GM06990 (cell line): Measurements from ENCODE around the gene B4GALNT4.

ENCODE experiments used
- DNase-seq: peaks from one replicate; pipeline ENCODE4 v3.0.0-alpha.2; 2011; ENCODE audit not compliant: insufficient read length; ENCODE audit errors: extremely low read depth
- H3K27me3 ChIP-seq: replicated peaks from 2 replicates; pipeline ENCODE4 v1.6.0; 2011; ENCODE audit warnings: low read length; ENCODE audit not compliant: control insufficient read depth, insufficient read depth
- H3K36me3 ChIP-seq: 2 replicates; pipeline ENCODE4 v1.5.1; 2011; ENCODE audit warnings: low read length; ENCODE audit not compliant: control insufficient read depth, insufficient read depth
- H3K4me3 ChIP-seq: replicated peaks from 2 replicates; pipeline ENCODE4 v1.5.1; 2011; ENCODE audit warnings: low read depth, mild to moderate bottlenecking, control low read depth, low read length
- CTCF ChIP-seq: IDR thresholded peaks from 2 replicates; pipeline ENCODE4 v1.5.1; 2011; ENCODE audit warnings: low read length, control low read depth, mild to moderate bottlenecking, inconsistent platforms; ENCODE audit not compliant: insufficient read depth, poor library complexity, severe bottlenecking

The B4GALNT4 gene

GRCh38 chr11:380996-381395 lies 11.7 kb downstream of the B4GALNT4 start:
- no peak for DNase-seq
- no peaks in the 10 kb centered on the region for H3K36me3 ChIP-seq

GRCh38 chr11:381501-382072 lies 12.3 kb downstream of the B4GALNT4 start:
- no peaks in the 10 kb centered on the region; the same call in 1 of the 2 replicates for H3K27me3 ChIP-seq
- DNase-seq, result no peak
- TF ChIP-seq CTCF, result no peak
- H3K36me3 ChIP-seq, result no peaks in the 10 kb centered on the region
- H3K4me3 ChIP-seq, result no peak overlapping the region

More at GRCh38 chr11:380996-381395, 11.7 kb downstream of the B4GALNT4 start:
- H3K27me3 ChIP-seq, result no peaks in the 10 kb centered on the region; the same call in 1 of the 2 replicates
- H3K4me3 ChIP-seq, result no peak overlapping the region
- TF ChIP-seq CTCF, result no peak

- H3K27me3 ChIP-seq, result no peaks in the 10 kb centered on the region; the same call in 1 of the 2 replicates
- no peak for TF ChIP-seq CTCF
- no peaks in the 10 kb centered on the region for H3K36me3 ChIP-seq
- DNase-seq, result no peak
- no peak overlapping the region for H3K4me3 ChIP-seq
Observed at GRCh38 chr11:382081-382629, 12.9 kb downstream of the B4GALNT4 start.

- no peaks in the 10 kb centered on the region for H3K36me3 ChIP-seq
- no peak for DNase-seq
- no peak for TF ChIP-seq CTCF
- H3K4me3 ChIP-seq, result no peak overlapping the region
- no peaks in the 10 kb centered on the region; the same call in 1 of the 2 replicates for H3K27me3 ChIP-seq
Observed at GRCh38 chr11:383431-383830, 14.1 kb downstream of the B4GALNT4 start.

- no peak for TF ChIP-seq CTCF
- Histone ChIP-seq H3K4me3 (no peak overlapping the region), H3K36me3 (no peaks in the 10 kb centered on the region), H3K27me3 (no peaks in the 10 kb centered on the region; the same call in 1 of the 2 replicates)
- no peak for DNase-seq
Observed at GRCh38 chr11:384511-384910, 15.2 kb downstream of the B4GALNT4 start.
